ENCODE data around the gene ZNF629. TPM values are rescaled to one million over a fixed set of nuclear protein-coding genes. Genes with fewer than 3 reads are reported as not detected.

Gene ZNF629
- total and polyA plus RNA-seq, 2 donors (not counting 1 experiment from before 2014, with no cell fraction given) = 1.2 to 6.9 TPM

GRCh38 chr16:30771726-30772125 lies 15.3 kb downstream of the ZNF629 start:
- Histone ChIP-seq H3K9me3 (ENCODE audit: control extremely low read depth in 1 of 3, control insufficient read depth in 2 of 3, insufficient read depth in 1 of 3, low read length in 2 of 3) (no peaks in the 10 kb centered on the region), H3K4me3 (ENCODE audit: control extremely low read depth in 1 of 5, extremely low read depth in 1 of 5, insufficient read depth in 1 of 5, low read depth in 2 of 5, low read length in 4 of 5) (no peak overlapping the region), H3K4me2 (replicated peaks; ENCODE audit: low read depth, low read length, poor library complexity, severe bottlenecking) (no peak overlapping the region), H3K27ac (ENCODE audit: low read length in 2 of 2) (no peak overlapping the region), H3K4me1 (ENCODE audit: control insufficient read depth in 2 of 2, insufficient read depth in 2 of 2, low read length in 2 of 2) (peaks cover 10 to 35% of the 10 kb centered on the region in 2 donors), H3K9ac (ENCODE audit: low read length) (no peak overlapping the region), H3K79me2 (ENCODE audit: control insufficient read depth, insufficient read depth, low read length) (no peaks in the 10 kb centered on the region), H3K36me3 (replicated peaks in 1 of 2; ENCODE audit: control extremely low read depth in 1 of 2, control insufficient read depth in 1 of 2, extremely low read depth in 1 of 2, insufficient read depth in 2 of 2, low read length in 1 of 2) (peaks cover 0 to 60% of the 10 kb centered on the region in 2 experiments), H4K20me1 (ENCODE audit: control insufficient read depth, insufficient read depth, low read length, poor library complexity, severe bottlenecking) (peaks cover 59% of the 10 kb centered on the region), H2AFZ (ENCODE audit: insufficient read depth, low read depth, low read length, poor library complexity, severe bottlenecking) (no peak overlapping the region), H3K27me3 (replicated peaks in 1 of 4; ENCODE audit: control extremely low read depth in 1 of 4, control insufficient read depth in 3 of 4, insufficient read depth in 4 of 4, low read length in 3 of 4) (peaks cover 0 to 7% (median 1%) of the 10 kb centered on the region in 4 experiments)
- CTCF ChIA-PET = interaction anchor here (1.8 kb wide), 1 partner anchor 130 kb away, joined by 4 read pairs; no protein-coding TSS in a partner anchor
- Mint-ChIP-seq H3K27me3 (peaks cover under 1% of the 10 kb centered on the region), H3K9me3 (ENCODE audit: insufficient read depth) (no peaks in the 10 kb centered on the region), H3K4me1 (peaks cover 41% of the 10 kb centered on the region), H3K4me3 (no peak overlapping the region), H3K27ac (no peak overlapping the region)
- 98% methylated on average over 12 of the region's 14 CpGs for WGBS (ENCODE audit: insufficient coverage)
- POLR2A ChIA-PET = no interaction called here
- no peak for TF ChIP-seq EZH2 (IDR thresholded peaks at IDR 0.05; ENCODE audit: borderline replicate concordance, insufficient read depth, low read depth, low read length, poor library complexity, severe bottlenecking)
- no peak for TF ChIP-seq CTCF (IDR thresholded peaks at IDR 0.05)
- DNase-seq = peak; percentile 5
- intact Hi-C loops (cut with micrococcal nuclease) = no loop called here
- ATAC-seq (ENCODE audit: low read depth) = no peak

- H3K27ac ChIP-seq (ENCODE audit: low read length in 2 of 2) = no peak overlapping the region
- no peak overlapping the region for H3K27ac Mint-ChIP-seq
- H2AFZ ChIP-seq (ENCODE audit: insufficient read depth, low read depth, low read length, poor library complexity, severe bottlenecking) = no peak overlapping the region
- no peaks in the 10 kb centered on the region for H3K27me3 Mint-ChIP-seq
- H3K36me3 ChIP-seq (replicated peaks in 1 of 2; ENCODE audit: control extremely low read depth in 1 of 2, control insufficient read depth in 1 of 2, extremely low read depth in 1 of 2, insufficient read depth in 2 of 2, low read length in 1 of 2) = peaks cover 0 to 80% of the 10 kb centered on the region in 2 experiments
- H3K4me3 Mint-ChIP-seq = no peak overlapping the region
- peak; percentile 39 for DNase-seq
- peaks cover 26% of the 10 kb centered on the region for H3K4me1 Mint-ChIP-seq
- intact Hi-C loops (cut with micrococcal nuclease) = no loop called here
- no peaks in the 10 kb centered on the region for H3K27me3 ChIP-seq (replicated peaks in 1 of 4; ENCODE audit: control extremely low read depth in 1 of 4, control insufficient read depth in 3 of 4, insufficient read depth in 4 of 4, low read length in 3 of 4)
- TF ChIP-seq CTCF (IDR thresholded peaks at IDR 0.05) = no peak
- TF ChIP-seq EZH2 (IDR thresholded peaks at IDR 0.05; ENCODE audit: borderline replicate concordance, insufficient read depth, low read depth, low read length, poor library complexity, severe bottlenecking) = no peak
- 90% methylated on average over 11 of the region's 17 CpGs for WGBS (ENCODE audit: insufficient coverage)
- H3K9ac ChIP-seq (ENCODE audit: low read length) = no peak overlapping the region
- ChIA-PET POLR2A (interaction anchor here (0.7 kb wide), 1 partner anchor 137 kb away, joined by 3 read pairs; no protein-coding TSS in a partner anchor), CTCF (no interaction called here)
- peaks cover 60% of the 10 kb centered on the region for H4K20me1 ChIP-seq (ENCODE audit: control insufficient read depth, insufficient read depth, low read length, poor library complexity, severe bottlenecking)
- H3K4me3 ChIP-seq (ENCODE audit: control extremely low read depth in 1 of 5, extremely low read depth in 1 of 5, insufficient read depth in 1 of 5, low read depth in 2 of 5, low read length in 4 of 5) = no peak overlapping the region
- H3K4me1 ChIP-seq (ENCODE audit: control insufficient read depth in 2 of 2, insufficient read depth in 2 of 2, low read length in 2 of 2) = peaks cover 0 to 21% of the 10 kb centered on the region in 2 donors
- ATAC-seq (ENCODE audit: low read depth) = no peak
- no peak overlapping the region for H3K4me2 ChIP-seq (replicated peaks; ENCODE audit: low read depth, low read length, poor library complexity, severe bottlenecking)
- no peaks in the 10 kb centered on the region for H3K9me3 Mint-ChIP-seq (ENCODE audit: insufficient read depth)
- H3K79me2 ChIP-seq (ENCODE audit: control insufficient read depth, insufficient read depth, low read length) = peaks cover 12% of the 10 kb centered on the region
- H3K9me3 ChIP-seq (ENCODE audit: control extremely low read depth in 1 of 3, control insufficient read depth in 2 of 3, insufficient read depth in 1 of 3, low read length in 2 of 3) = no peaks in the 10 kb centered on the region
Measured at GRCh38 chr16:30769379-30770089, 17.5 kb downstream of the ZNF629 start.

All from B cell (primary cell).